Prostate gland (tissue), 2 donors: ENCODE data around the gene ISL1.

Experiments used
- POLR2A ChIP-seq: fragments of 450-650 bp; IDR thresholded peaks from one replicate; pipeline ENCODE4 v1.6.1; 2016; ENCODE audit warnings: antibody characterized with exemption, mild to moderate bottlenecking
- TF ChIP-seq, protein P1 (sequence below), 4 experiments: fragments of 200-600 bp in 2 of 4; fragments of 450-650 bp in 2 of 4; sonication (generic) in 2 of 4; IDR thresholded peaks; 1 replicate in 3 of 4; 2 replicates in 1 of 4; pipeline ENCODE4 v1.5.1; 2016 to 2019; ENCODE audit warnings: antibody characterized with exemption in 4 of 4, mild to moderate bottlenecking in 2 of 4, moderate library complexity in 2 of 4

GRCh38 chr5:51375084-51375483, 8.2 kb upstream of the ISL1 start:
- TF ChIP-seq, protein P1, sequence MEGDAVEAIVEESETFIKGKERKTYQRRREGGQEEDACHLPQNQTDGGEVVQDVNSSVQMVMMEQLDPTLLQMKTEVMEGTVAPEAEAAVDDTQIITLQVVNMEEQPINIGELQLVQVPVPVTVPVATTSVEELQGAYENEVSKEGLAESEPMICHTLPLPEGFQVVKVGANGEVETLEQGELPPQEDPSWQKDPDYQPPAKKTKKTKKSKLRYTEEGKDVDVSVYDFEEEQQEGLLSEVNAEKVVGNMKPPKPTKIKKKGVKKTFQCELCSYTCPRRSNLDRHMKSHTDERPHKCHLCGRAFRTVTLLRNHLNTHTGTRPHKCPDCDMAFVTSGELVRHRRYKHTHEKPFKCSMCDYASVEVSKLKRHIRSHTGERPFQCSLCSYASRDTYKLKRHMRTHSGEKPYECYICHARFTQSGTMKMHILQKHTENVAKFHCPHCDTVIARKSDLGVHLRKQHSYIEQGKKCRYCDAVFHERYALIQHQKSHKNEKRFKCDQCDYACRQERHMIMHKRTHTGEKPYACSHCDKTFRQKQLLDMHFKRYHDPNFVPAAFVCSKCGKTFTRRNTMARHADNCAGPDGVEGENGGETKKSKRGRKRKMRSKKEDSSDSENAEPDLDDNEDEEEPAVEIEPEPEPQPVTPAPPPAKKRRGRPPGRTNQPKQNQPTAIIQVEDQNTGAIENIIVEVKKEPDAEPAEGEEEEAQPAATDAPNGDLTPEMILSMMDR (IDR thresholded peaks at IDR 0.05) = no peak
- TF ChIP-seq POLR2A = no peak
